Esophagus squamous epithelium (tissue), 4 donors: ENCODE data around the gene HSF5.

ENCODE experiments used
- CTCF ChIP-seq, 6 experiments: fragments of 450-650 bp in 4 of 6; fragments of 200-600 bp in 2 of 6; sonication (generic) in 2 of 6; IDR thresholded peaks; one replicate each; pipeline ENCODE4 v1.5.1; 2016 to 2019; ENCODE audit warnings: antibody characterized with exemption in 6 of 6, mild to moderate bottlenecking in 4 of 6, moderate library complexity in 4 of 6
- POLR2A ChIP-seq, 4 donors: fragments of 450-650 bp; IDR thresholded peaks; one replicate each; pipeline ENCODE4 v1.6.1; 2017; ENCODE audit warnings: antibody characterized with exemption in 4 of 4, mild to moderate bottlenecking in 4 of 4, moderate library complexity in 3 of 4

- no peak for TF ChIP-seq CTCF (IDR thresholded peaks at IDR 0.05)
- TF ChIP-seq POLR2A (IDR thresholded peaks at IDR 0.05) = no peak
Observed at GRCh38 chr17:58413684-58414083, 74.5 kb downstream of the HSF5 start.
